Muscle of leg (tissue), 11 donors: ENCODE results near the gene RFNG. TPM values are rescaled to one million over a fixed set of nuclear protein-coding genes. Genes with fewer than 3 reads are reported as not detected.

Source experiments
- DNase-seq: peaks from one replicate; pipeline ENCODE4 v3.0.0; 2013
- H3K27ac ChIP-seq: one replicate; pipeline ENCODE4 v1.5.1; 2013; ENCODE audit warnings: mild to moderate bottlenecking, low read length, control low read depth
- H3K27me3 ChIP-seq: one replicate; pipeline ENCODE4 v1.6.1; 2013; ENCODE audit warnings: low read length; ENCODE audit not compliant: control insufficient read depth, insufficient read depth
- H3K36me3 ChIP-seq: one replicate; pipeline ENCODE4 v1.6.1; 2013; ENCODE audit warnings: low read length; ENCODE audit not compliant: control insufficient read depth, insufficient read depth
- H3K4me1 ChIP-seq: one replicate; pipeline ENCODE4 v1.6.1; 2013; ENCODE audit warnings: low read length; ENCODE audit not compliant: control insufficient read depth, insufficient read depth
- H3K4me3 ChIP-seq: one replicate; pipeline ENCODE4 v1.5.1; 2013; ENCODE audit warnings: low read length, control low read depth
- H3K9me3 ChIP-seq: replicated peaks from 2 replicates; pipeline ENCODE4 v1.6.1; 2013; ENCODE audit warnings: low read depth, low read length; ENCODE audit not compliant: control insufficient read depth
- WGBS: methylation state at CpG from one replicate; pipeline ENCODE4 v1.1.5; 2013; ENCODE audit warnings: missing lambda C conversion rate; ENCODE audit not compliant: insufficient coverage; 5-methylcytosine and 5-hydroxymethylcytosine counted together
- polyA plus RNA-seq, 8 donors: library from polyadenylated mRNA; unstranded; fragments of 120-200 nt; gene quantifications; one replicate each; pipeline versions ENCODE4 v1.2.1 to v1.2.3, GENCODE V29; 2013; ENCODE audit warnings: inconsistent platforms in 1 of 8, low replicate concordance in 1 of 8; ENCODE audit not compliant: insufficient read length in 8 of 8, insufficient read depth in 1 of 8
- total RNA-seq: library from RNA; stranded (reverse); fragments of 120-200 nt; gene quantifications from one replicate; pipeline ENCODE4 v1.2.4, GENCODE V29; 2013

The RFNG gene
- total and polyA plus RNA-seq, 9 donors: 21.6 to 47.1 (median 31.5) TPM

DNA sequence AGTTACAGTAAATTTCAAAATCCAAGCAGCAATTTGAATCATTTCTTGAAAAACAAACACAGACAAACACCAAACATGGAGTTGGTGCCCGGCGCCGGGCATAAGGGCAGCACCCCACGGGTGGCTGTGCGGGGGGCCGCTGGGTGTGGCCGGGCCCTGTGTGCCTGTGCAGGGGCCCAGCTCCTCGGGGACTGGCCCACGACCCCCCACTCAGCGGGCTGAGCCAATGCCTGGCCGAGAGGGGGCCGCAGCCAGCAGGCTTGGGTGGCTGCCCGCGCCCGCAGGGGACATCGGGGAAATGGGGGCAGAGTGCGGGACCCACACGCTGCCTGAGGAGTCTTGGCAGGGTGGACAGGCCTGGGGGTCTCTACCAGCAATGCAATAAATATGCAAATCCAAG is 26.8 kb upstream of the RFNG start:
- H3K36me3 ChIP-seq: peaks cover 45% of the 10 kb centered on the region

GRCh38 chr17:82077617-82078358 is 26.2 kb upstream of the RFNG start:
- Histone ChIP-seq H3K9me3 (no peaks in the 10 kb centered on the region), H3K27ac (no peak overlapping the region), H3K27me3 (no peaks in the 10 kb centered on the region), H3K4me3 (no peak overlapping the region), H3K4me1 (peaks cover 20% of the 10 kb centered on the region), H3K36me3 (peaks cover 39% of the 10 kb centered on the region)
- DNase-seq: peak; percentile 76
- WGBS: 59% methylated on average over 14 of the region's 28 CpGs

More for the DNA sequence above, 26.8 kb upstream of the RFNG start:
- no peak for DNase-seq
- Histone ChIP-seq H3K9me3 (no peaks in the 10 kb centered on the region), H3K27me3 (no peaks in the 10 kb centered on the region), H3K4me1 (peaks cover 20% of the 10 kb centered on the region), H3K4me3 (no peak overlapping the region), H3K27ac (no peak overlapping the region)
- 92% methylated on average over 11 of the region's 18 CpGs for WGBS

DNA sequence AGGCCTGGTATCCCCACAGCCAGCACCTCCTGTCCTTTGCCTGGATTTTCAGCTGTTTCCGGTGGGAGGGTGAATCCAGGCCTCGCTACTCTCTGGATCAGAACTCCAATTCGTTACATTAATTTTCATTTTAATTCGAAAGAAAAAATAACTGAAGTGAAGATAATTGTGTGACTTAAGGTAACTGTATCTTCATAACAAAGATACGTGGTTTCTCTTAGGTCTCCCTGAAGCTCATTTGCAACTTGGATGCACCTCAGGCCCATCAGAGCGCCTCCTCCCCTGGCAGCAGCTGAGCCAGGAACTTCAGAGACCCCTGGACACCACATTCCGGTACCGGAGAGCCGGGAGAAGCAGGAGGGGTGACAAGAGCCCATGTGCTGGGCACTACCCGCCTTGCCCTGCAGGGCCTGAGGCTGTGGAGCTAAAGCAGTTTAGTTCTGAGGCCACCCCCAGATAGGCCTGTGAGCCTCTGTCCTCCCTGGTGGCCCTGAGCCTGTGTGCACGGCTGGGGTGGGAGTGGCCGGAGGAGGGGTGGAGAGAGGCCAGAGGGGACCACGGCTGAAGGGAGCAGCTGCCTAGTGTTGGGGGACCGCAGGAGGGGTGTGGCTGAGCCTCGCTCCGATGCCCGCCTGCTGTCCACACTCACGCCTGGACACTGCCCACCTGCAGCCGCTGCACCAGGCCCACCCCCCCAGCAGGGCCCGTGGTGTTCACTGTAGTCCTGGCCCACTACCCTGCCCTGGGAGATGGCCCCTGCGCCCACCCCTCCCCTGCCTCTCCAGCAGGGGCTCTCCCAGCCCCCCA is 25.4 kb upstream of the RFNG start:
- no peaks in the 10 kb centered on the region for H3K9me3 ChIP-seq
- no peaks in the 10 kb centered on the region for H3K27me3 ChIP-seq
- peaks cover 20% of the 10 kb centered on the region for H3K4me1 ChIP-seq
- no peak overlapping the region for H3K27ac ChIP-seq
- no peak overlapping the region for H3K4me3 ChIP-seq
- H3K36me3 ChIP-seq: peaks cover 31% of the 10 kb centered on the region
- 20% methylated on average over 9 of the region's 21 CpGs for WGBS
- DNase-seq: peak; percentile 62

DNA sequence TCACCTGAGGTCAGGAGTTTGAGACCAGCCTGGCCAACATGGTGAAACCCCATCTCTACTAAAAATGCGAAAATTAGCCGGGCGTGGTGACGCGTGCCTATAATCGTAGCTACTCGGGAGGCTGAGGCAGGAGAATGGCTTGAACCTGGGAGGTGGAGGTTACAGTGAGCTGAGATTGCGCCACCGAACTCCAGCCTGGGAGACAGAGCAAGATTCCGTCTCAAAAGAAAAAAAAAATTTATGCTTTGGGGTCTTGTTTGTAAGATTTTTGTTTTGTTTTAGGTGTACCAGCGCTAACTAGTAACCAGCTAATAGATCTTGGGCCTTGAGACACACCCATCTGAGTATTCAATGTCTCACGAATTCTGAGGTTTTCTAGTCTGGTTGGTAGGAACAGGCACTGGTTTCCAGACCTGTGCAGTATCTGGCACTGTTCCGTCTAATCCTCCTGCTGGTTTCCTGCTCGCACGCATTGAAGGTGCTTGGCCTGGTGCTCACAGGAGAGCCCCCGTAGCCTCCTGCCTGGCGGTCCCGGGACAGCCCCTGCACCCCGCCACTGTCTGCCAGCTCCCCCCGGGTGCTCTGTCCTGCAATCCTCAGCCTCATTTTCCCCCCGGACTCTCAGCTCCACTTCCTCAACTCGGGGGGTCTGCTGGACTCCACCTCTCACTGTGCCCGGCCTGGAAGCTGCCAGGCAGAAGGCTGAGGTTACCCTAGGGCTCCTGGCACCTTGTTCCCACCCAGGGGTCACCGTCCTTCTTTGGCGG is 24.6 kb upstream of the RFNG start:
- Histone ChIP-seq H3K27me3 (no peaks in the 10 kb centered on the region), H3K36me3 (peaks cover 25% of the 10 kb centered on the region), H3K27ac (no peak overlapping the region), H3K4me3 (no peak overlapping the region), H3K9me3 (no peaks in the 10 kb centered on the region), H3K4me1 (peaks cover 20% of the 10 kb centered on the region)
- WGBS: 73% methylated on average over 24 of the region's 25 CpGs
- DNase-seq: no peak

GRCh38 chr17:82073446-82073845 is 21.8 kb upstream of the RFNG start:
- DNase-seq: no peak
- 73% methylated on average over 2 of the region's 9 CpGs for whole genome bisulfite sequencing

DNA sequence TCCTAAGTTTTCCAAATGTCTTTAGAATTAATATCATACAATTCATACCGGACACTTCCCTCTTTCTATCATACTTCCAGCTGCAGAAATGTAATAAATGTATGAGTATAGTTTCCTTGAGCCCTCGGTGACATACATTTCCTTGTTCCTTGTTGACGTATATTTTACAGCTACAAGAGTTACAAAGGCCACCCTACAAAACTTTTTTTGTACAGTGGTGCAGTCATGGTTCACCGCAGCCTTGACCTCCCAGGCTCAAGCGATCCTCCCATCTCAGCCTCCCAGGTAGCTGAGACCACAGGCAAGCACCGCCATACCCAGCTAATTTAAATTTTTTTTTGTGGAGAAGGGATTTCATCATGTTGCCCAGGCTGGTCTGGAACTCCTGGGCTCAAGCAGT is 21.2 kb upstream of the RFNG start:
- no peaks in the 10 kb centered on the region for H3K27me3 ChIP-seq
- peaks cover 16% of the 10 kb centered on the region for H3K4me1 ChIP-seq
- peaks cover 1% of the 10 kb centered on the region for H3K36me3 ChIP-seq
- WGBS: 100% methylated on average over 2 of the region's 6 CpGs
- H3K27ac ChIP-seq: no peak overlapping the region
- no peak for DNase-seq
- H3K4me3 ChIP-seq: no peak overlapping the region
- no peaks in the 10 kb centered on the region for H3K9me3 ChIP-seq

More at GRCh38 chr17:82073446-82073845, 21.8 kb upstream of the RFNG start:
- Histone ChIP-seq H3K36me3 (peaks cover 3% of the 10 kb centered on the region), H3K9me3 (no peaks in the 10 kb centered on the region), H3K4me3 (no peak overlapping the region), H3K27ac (no peak overlapping the region), H3K27me3 (no peaks in the 10 kb centered on the region), H3K4me1 (peaks cover 20% of the 10 kb centered on the region)

- no peak for DNase-seq
Observed at GRCh38 chr17:82070611-82071010, 19.0 kb upstream of the RFNG start.

GRCh38 chr17:82065638-82066303 is 14.2 kb upstream of the RFNG start, which contains the start of gene DUS1L:
Gene DUS1L, minus strand, starts transcription at chr17:82065804. Its CDS starts 745 bp downstream, at chr17:82065059.
- H3K4me1 ChIP-seq: peaks cover 21% of the 10 kb centered on the region
- H3K27me3 ChIP-seq: no peaks in the 10 kb centered on the region
- H3K4me3 ChIP-seq: peak within 1 kb of the TSS; percentile 84
- H3K36me3 ChIP-seq: peaks cover 35% of the 10 kb centered on the region
- 4% methylated on average over 86 of the region's 88 CpGs for WGBS
- H3K9me3 ChIP-seq: no peaks in the 10 kb centered on the region
- peak within 1 kb of the TSS; percentile 85 for H3K27ac ChIP-seq
- DNase-seq: peak; percentile 73

More at GRCh38 chr17:82070611-82071010, 19.0 kb upstream of the RFNG start:
- H3K27me3 ChIP-seq: no peaks in the 10 kb centered on the region
- no peak overlapping the region for H3K4me3 ChIP-seq
- H3K36me3 ChIP-seq: no peaks in the 10 kb centered on the region
- no peak overlapping the region for H3K27ac ChIP-seq
- H3K4me1 ChIP-seq: peaks cover 7% of the 10 kb centered on the region
- no peaks in the 10 kb centered on the region for H3K9me3 ChIP-seq

DNA sequence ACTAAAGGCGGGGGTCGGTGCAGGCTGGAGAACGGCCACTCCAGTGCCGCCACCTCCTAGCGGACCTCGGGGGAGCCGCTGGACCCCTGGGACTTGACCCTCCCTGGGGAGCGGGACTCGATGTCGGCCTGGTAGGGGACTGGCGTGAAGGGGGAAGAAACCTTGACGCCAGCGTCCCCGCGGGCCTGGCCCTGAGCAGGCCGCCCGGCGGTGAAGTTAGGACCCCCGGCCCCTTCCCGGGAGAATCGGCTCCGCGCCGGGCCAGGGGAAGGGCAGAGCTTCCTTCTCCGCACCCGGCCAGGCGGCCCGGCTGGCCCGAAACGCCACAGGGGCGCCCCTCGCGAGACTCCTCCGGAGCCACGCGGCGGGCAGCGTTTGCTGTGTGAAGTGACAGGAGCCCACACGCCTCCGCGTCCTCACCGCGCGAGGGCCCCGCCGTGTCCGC is 13.6 kb upstream of the RFNG start:
- under 1% methylated on average over 46 of the region's 47 CpGs for WGBS
- Histone ChIP-seq H3K9me3 (no peaks in the 10 kb centered on the region), H3K4me3 (peak overlapping the region; percentile 84), H3K27ac (no peak overlapping the region), H3K36me3 (peaks cover 41% of the 10 kb centered on the region), H3K27me3 (no peaks in the 10 kb centered on the region), H3K4me1 (peaks cover 21% of the 10 kb centered on the region)
- DNase-seq: no peak
